ENCODE data around the gene S100A3.

DNA sequence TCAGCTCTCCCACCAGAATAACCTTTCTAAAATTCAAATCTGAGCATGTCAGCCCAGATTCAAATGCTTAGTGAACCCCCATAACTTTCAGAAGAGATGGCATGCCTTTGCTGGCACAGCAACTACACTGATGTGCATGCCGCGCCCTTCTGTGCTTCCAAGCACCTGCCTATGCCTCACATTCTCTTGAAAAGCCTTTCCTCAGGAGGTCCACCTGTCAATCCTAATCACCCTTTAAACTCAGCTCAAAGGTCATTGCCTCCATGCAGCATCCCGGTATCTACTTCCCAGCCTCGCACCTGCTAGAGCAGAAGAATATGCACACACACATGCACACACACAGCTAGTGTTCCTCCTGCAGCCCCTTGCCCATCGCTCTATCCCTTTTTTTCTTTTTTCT, 21.8 kb upstream of the S100A3 start:
- TF ChIP-seq, protein P1, sequence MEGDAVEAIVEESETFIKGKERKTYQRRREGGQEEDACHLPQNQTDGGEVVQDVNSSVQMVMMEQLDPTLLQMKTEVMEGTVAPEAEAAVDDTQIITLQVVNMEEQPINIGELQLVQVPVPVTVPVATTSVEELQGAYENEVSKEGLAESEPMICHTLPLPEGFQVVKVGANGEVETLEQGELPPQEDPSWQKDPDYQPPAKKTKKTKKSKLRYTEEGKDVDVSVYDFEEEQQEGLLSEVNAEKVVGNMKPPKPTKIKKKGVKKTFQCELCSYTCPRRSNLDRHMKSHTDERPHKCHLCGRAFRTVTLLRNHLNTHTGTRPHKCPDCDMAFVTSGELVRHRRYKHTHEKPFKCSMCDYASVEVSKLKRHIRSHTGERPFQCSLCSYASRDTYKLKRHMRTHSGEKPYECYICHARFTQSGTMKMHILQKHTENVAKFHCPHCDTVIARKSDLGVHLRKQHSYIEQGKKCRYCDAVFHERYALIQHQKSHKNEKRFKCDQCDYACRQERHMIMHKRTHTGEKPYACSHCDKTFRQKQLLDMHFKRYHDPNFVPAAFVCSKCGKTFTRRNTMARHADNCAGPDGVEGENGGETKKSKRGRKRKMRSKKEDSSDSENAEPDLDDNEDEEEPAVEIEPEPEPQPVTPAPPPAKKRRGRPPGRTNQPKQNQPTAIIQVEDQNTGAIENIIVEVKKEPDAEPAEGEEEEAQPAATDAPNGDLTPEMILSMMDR (IDR thresholded peaks at IDR 0.05), result no peak
- no peak for TF ChIP-seq POLR2A (IDR thresholded peaks at IDR 0.05)

All from tibial nerve (tissue), 3 donors.